Nephron progenitor cell (in vitro differentiated cells): ENCODE measurements around the gene PLB1.

Experiments
- DNase-seq: peaks from one replicate; pipeline ENCODE4 v3.0.0; 2021
- H3K27ac Mint-ChIP-seq: 2 replicates; pipeline ENCODE4 v1.8.0; 2021; ENCODE audit warnings: mild to moderate bottlenecking, moderate library complexity, mixed read lengths
- H3K27me3 Mint-ChIP-seq: 2 replicates; pipeline ENCODE4 v1.8.0; 2021; ENCODE audit warnings: mild to moderate bottlenecking, low read depth, mixed read lengths; ENCODE audit not compliant: poor library complexity
- H3K36me3 Mint-ChIP-seq: 2 replicates; pipeline ENCODE4 v1.8.0; 2021; ENCODE audit warnings: low read depth, mixed read lengths
- H3K4me1 Mint-ChIP-seq: 2 replicates; pipeline ENCODE4 v1.8.0; 2021; ENCODE audit warnings: mixed read lengths
- H3K4me3 Mint-ChIP-seq: 2 replicates; pipeline ENCODE4 v1.8.0; 2021; ENCODE audit warnings: mild to moderate bottlenecking, moderate library complexity, mixed read lengths
- H3K9me3 Mint-ChIP-seq: 2 replicates; pipeline ENCODE4 v1.8.0; 2021; ENCODE audit warnings: mild to moderate bottlenecking, moderate library complexity, mixed read lengths
- TF ChIP-seq, protein P1 (sequence below): fragments of 200-600 bp; sonication (generic); IDR thresholded peaks from 2 replicates; pipeline ENCODE4 v1.5.0; 2021; ENCODE audit warnings: antibody characterized with exemption

The PLB1 gene

DNA sequence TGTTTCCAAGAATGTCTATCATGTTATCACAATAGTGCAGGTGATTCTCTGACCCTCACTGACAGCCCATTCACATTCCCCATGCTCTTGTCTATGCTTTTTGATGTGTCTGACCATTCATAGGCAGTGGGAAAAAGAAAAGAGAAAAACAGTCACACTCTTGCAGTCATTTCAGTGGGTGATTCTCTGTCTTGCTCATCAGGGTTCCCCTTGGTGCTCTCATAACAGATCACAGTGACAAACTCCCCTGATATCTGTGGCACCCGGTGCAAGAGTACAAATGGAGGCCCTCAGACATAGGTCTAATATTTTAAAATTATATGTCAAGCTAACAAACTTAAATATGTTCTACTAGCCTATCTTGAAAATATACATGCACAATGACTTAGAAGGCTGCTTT is 183.1 kb downstream of the PLB1 start:
- Mint-ChIP-seq H3K9me3 (no peaks in the 10 kb centered on the region), H3K4me3 (no peak overlapping the region), H3K4me1 (peaks cover 55% of the 10 kb centered on the region), H3K36me3 (no peaks in the 10 kb centered on the region), H3K27me3 (peaks cover 4% of the 10 kb centered on the region), H3K27ac (no peak overlapping the region)
- no peak for DNase-seq
- TF ChIP-seq, protein P1, sequence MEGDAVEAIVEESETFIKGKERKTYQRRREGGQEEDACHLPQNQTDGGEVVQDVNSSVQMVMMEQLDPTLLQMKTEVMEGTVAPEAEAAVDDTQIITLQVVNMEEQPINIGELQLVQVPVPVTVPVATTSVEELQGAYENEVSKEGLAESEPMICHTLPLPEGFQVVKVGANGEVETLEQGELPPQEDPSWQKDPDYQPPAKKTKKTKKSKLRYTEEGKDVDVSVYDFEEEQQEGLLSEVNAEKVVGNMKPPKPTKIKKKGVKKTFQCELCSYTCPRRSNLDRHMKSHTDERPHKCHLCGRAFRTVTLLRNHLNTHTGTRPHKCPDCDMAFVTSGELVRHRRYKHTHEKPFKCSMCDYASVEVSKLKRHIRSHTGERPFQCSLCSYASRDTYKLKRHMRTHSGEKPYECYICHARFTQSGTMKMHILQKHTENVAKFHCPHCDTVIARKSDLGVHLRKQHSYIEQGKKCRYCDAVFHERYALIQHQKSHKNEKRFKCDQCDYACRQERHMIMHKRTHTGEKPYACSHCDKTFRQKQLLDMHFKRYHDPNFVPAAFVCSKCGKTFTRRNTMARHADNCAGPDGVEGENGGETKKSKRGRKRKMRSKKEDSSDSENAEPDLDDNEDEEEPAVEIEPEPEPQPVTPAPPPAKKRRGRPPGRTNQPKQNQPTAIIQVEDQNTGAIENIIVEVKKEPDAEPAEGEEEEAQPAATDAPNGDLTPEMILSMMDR: no peak

GRCh38 chr2:28680657-28681056 is 184.8 kb downstream of the PLB1 start:
- Mint-ChIP-seq H3K36me3 (no peaks in the 10 kb centered on the region), H3K27me3 (peaks cover 4% of the 10 kb centered on the region), H3K4me1 (peaks cover 64% of the 10 kb centered on the region), H3K9me3 (peaks cover 3% of the 10 kb centered on the region), H3K27ac (no peak overlapping the region), H3K4me3 (no peak overlapping the region)
- DNase-seq: no peak
- TF ChIP-seq, protein P1: no peak

- TF ChIP-seq, protein P1: no peak
- peaks cover 4% of the 10 kb centered on the region for H3K27me3 Mint-ChIP-seq
- H3K36me3 Mint-ChIP-seq: no peaks in the 10 kb centered on the region
- no peak for DNase-seq
- H3K4me1 Mint-ChIP-seq: peaks cover 64% of the 10 kb centered on the region
- no peak overlapping the region for H3K4me3 Mint-ChIP-seq
- peaks cover 4% of the 10 kb centered on the region for H3K9me3 Mint-ChIP-seq
- H3K27ac Mint-ChIP-seq: no peak overlapping the region
These were observed 185.3 kb downstream of the PLB1 start for GRCh38 chr2:28681158-28681571.

DNA sequence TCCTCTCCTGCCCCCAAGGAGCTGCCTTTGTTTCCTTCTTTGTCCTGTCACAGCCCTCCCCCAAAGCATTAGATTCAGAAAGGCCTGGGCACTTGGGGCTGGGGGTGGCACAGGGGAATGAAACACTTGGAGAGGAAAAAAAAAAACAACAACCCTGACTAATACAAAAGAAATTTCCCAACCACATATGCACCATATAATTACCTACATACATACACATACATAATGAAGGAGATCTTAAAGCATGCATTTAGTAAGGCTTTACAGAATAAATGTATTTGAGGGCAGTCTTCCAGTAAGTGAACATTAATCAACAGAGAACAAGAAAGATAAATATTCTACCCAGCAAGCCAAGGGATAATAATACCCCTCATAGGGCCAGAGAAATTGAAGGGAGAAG is 185.7 kb downstream of the PLB1 start:
- Mint-ChIP-seq H3K4me3 (no peak overlapping the region), H3K4me1 (peaks cover 63% of the 10 kb centered on the region), H3K27ac (no peak overlapping the region), H3K27me3 (peaks cover 4% of the 10 kb centered on the region), H3K9me3 (peaks cover 4% of the 10 kb centered on the region), H3K36me3 (no peaks in the 10 kb centered on the region)
- no peak for DNase-seq
- TF ChIP-seq, protein P1: no peak

GRCh38 chr2:28683100-28683706 is 187.3 kb downstream of the PLB1 start:
- Mint-ChIP-seq H3K4me3 (no peak overlapping the region), H3K9me3 (peaks cover 4% of the 10 kb centered on the region), H3K27ac (peak overlapping the region; percentile 62), H3K27me3 (peaks cover 9% of the 10 kb centered on the region), H3K4me1 (peaks cover 63% of the 10 kb centered on the region), H3K36me3 (no peaks in the 10 kb centered on the region)
- TF ChIP-seq, protein P1: no peak
- DNase-seq: no peak

DNA sequence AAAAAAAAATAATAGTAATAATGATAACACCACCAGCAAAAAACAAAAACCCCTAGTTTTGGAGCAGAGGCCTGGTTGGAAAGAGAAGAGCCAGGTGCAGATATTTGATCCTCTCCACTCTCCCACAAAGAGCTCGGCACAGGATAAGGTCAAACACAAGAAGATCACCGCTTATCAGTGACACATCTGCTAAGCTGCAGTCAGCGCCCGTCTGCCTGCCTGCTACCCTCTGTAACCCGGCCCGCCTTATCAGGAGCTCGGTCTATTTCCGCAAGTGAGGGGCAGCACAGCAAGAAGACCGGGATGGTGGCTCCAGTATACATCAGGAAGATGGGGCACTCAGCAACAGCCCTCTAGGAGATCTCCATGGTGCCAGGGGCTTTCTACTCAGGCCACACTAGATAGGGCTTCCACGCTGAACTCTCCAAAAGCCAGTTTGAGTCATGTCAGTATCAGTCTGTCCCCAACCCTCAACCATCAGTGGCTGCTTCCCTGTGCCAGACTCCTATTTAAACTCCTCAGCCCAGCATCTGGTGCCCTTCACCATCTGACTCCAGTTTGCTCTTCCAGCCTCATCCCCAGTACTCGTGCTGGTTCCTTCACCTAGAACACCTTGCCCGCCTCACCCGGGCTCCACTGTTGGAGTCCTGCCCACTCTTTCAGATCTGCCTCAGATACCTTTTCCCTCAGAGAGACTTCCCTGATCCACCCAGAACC is 188.4 kb downstream of the PLB1 start:
- H3K9me3 Mint-ChIP-seq: peaks cover 4% of the 10 kb centered on the region
- no peak for DNase-seq
- peaks cover 72% of the 10 kb centered on the region for H3K4me1 Mint-ChIP-seq
- TF ChIP-seq, protein P1: no peak
- peak overlapping the region; percentile 62 for H3K27ac Mint-ChIP-seq
- no peaks in the 10 kb centered on the region for H3K36me3 Mint-ChIP-seq
- H3K27me3 Mint-ChIP-seq: peaks cover 4% of the 10 kb centered on the region
- peak overlapping the region; percentile 13 for H3K4me3 Mint-ChIP-seq
